SK-N-SH (cell line): Measurements from ENCODE around the gene NOP9.

ENCODE experiments used
- CTCF ChIP-seq: fragments of 200-600 bp; sonication (generic); IDR thresholded peaks from 2 replicates; pipeline ENCODE4 v1.6.1; 2017; ENCODE audit warnings: antibody characterized with exemption, mild to moderate bottlenecking, moderate library complexity
- GATA2 ChIP-seq: sonication (generic); formaldehyde crosslinking; IDR thresholded peaks from 2 replicates; pipeline ENCODE4 v1.5.0; 2020; ENCODE audit warnings: mild to moderate bottlenecking, missing genetic modification reagents

- TF ChIP-seq CTCF (no peak), GATA2 (CRISPR knock-in tag) (no peak)
These were observed 4.4 kb downstream of the NOP9 start for GRCh38 chr14:24304019-24304387.
